PFSK-1 (cell line): ENCODE results near the gene TENM3.

Experiments
- FOXP2 ChIP-seq: optimal IDR thresholded peaks from 2 replicates; pipeline ENCODE3; 2011; ENCODE audit warnings: borderline replicate concordance, control low read depth, inconsistent platforms; ENCODE audit not compliant: insufficient read depth; ENCODE audit errors: extremely low read length, extremely low read depth
- POLR2AphosphoS5 ChIP-seq: IDR thresholded peaks from 2 replicates; pipeline ENCODE4 v1.6.1; 2012; ENCODE audit warnings: low read depth, mild to moderate bottlenecking, control low read depth, low read length, moderate library complexity
- REST ChIP-seq, 2 experiments: IDR thresholded peaks; 2 replicates each; pipeline versions ENCODE4 v1.6.1 to v1.8.0; 2011 to 2012; ENCODE audit warnings: low read depth in 2 of 2, low read length in 2 of 2, control low read depth in 1 of 2, inconsistent platforms in 1 of 2, mild to moderate bottlenecking in 1 of 2, moderate library complexity in 1 of 2; ENCODE audit not compliant: insufficient read depth in 1 of 2
- SIN3A ChIP-seq: IDR thresholded peaks from 2 replicates; pipeline ENCODE4 v1.6.1; 2012; ENCODE audit warnings: mild to moderate bottlenecking, low read length, moderate library complexity, borderline replicate concordance; ENCODE audit not compliant: insufficient read depth
- TAF1 ChIP-seq: IDR thresholded peaks from 2 replicates; pipeline ENCODE4 v1.6.1; 2012; ENCODE audit warnings: low read length, control low read depth, borderline replicate concordance; ENCODE audit not compliant: insufficient read depth

Gene TENM3

GRCh38 chr4:182648766-182649165 lies 405.6 kb downstream of the TENM3 start:
- TF ChIP-seq TAF1 (no peak), REST (IDR thresholded peaks at IDR 0.05; ENCODE audit: insufficient read depth in 1 of 2, low read depth in 2 of 2, low read length in 2 of 2) (no peak), POLR2AphosphoS5 (no peak), FOXP2 (no peak), SIN3A (no peak)

- TF ChIP-seq REST (IDR thresholded peaks at IDR 0.05; ENCODE audit: insufficient read depth in 1 of 2, low read depth in 2 of 2, low read length in 2 of 2) (no peak), SIN3A (no peak), TAF1 (no peak), FOXP2 (no peak)
Observed at GRCh38 chr4:182649698-182650477, 406.7 kb downstream of the TENM3 start.

- TF ChIP-seq REST (IDR thresholded peaks at IDR 0.05; ENCODE audit: insufficient read depth in 1 of 2, low read depth in 2 of 2, low read length in 2 of 2) (no peak), TAF1 (no peak), SIN3A (no peak), FOXP2 (no peak), POLR2AphosphoS5 (no peak)
Observed at GRCh38 chr4:182653596-182653995, 410.4 kb downstream of the TENM3 start.

- TF ChIP-seq FOXP2 = no peak
- TF ChIP-seq SIN3A = no peak
- TF ChIP-seq POLR2AphosphoS5 = no peak
- TF ChIP-seq TAF1 = no peak
- TF ChIP-seq REST (IDR thresholded peaks at IDR 0.05; ENCODE audit: insufficient read depth in 1 of 2, low read depth in 2 of 2, low read length in 2 of 2) = no peak
Observed at GRCh38 chr4:182655340-182655739, 412.1 kb downstream of the TENM3 start.
